HCT116 (cell line): Measurements from ENCODE around the gene NAA80.

ENCODE experiments used
- CEBPB ChIP-seq: IDR thresholded peaks from 2 replicates; pipeline ENCODE4 v1.6.1; 2012; ENCODE audit warnings: low read depth
- ELF1 ChIP-seq: IDR thresholded peaks from 2 replicates; pipeline ENCODE4 v1.6.1; 2012; ENCODE audit warnings: low read depth, borderline replicate concordance
- EZH2 ChIP-seq: fragments of 200-600 bp; sonication (generic); IDR thresholded peaks from 2 replicates; pipeline ENCODE4 v1.6.1; 2017; ENCODE audit warnings: antibody characterized with exemption, mixed run types
- MAX ChIP-seq: IDR thresholded peaks from 2 replicates; pipeline ENCODE4 v1.6.1; 2012
- POLR2A ChIP-seq: IDR thresholded peaks from 2 replicates; pipeline ENCODE4 v1.7.0; 2011; ENCODE audit warnings: borderline replicate concordance; ENCODE audit not compliant: insufficient read depth, insufficient read length; ENCODE audit errors: extremely low read depth
- POLR2AphosphoS5 ChIP-seq: IDR thresholded peaks from 2 replicates; pipeline ENCODE4 v1.6.1; 2011; ENCODE audit warnings: mild to moderate bottlenecking, low read depth, low read length, moderate library complexity
- RAD21 ChIP-seq: IDR thresholded peaks from 2 replicates; pipeline ENCODE4 v1.6.1; 2012; ENCODE audit warnings: low read depth, mild to moderate bottlenecking
- SIN3A ChIP-seq: IDR thresholded peaks from 2 replicates; pipeline ENCODE4 v1.6.1; 2012; ENCODE audit warnings: low read depth
- TCF7L2 ChIP-seq: IDR thresholded peaks from 2 replicates; pipeline ENCODE4 v1.7.0; 2011; ENCODE audit warnings: borderline replicate concordance, inconsistent platforms; ENCODE audit not compliant: insufficient read depth, insufficient read length; ENCODE audit errors: extremely low read depth
- YY1 ChIP-seq: IDR thresholded peaks from 2 replicates; pipeline ENCODE4 v1.6.1; 2011; ENCODE audit warnings: low read length, low read depth, moderate library complexity, mild to moderate bottlenecking; ENCODE audit not compliant: insufficient replicate concordance; ENCODE audit errors: extremely low read depth
- ZFX ChIP-seq: fragments of 450-650 bp; IDR thresholded peaks from 2 replicates; pipeline ENCODE4 v1.6.1; 2017
- ZNF274 ChIP-seq: fragments of 200-500 bp; sonication (Bioruptor generic); IDR thresholded peaks from 2 replicates; pipeline ENCODE4 v1.6.1; 2014; ENCODE audit warnings: mild to moderate bottlenecking, low read depth, low read length, inconsistent platforms
- TF ChIP-seq, protein P1 (sequence below), 3 experiments: fragments of 200-600 bp in 1 of 3; sonication (generic) in 1 of 3; IDR thresholded peaks in 2 of 3; conservative IDR thresholded peaks in 1 of 3; 2 replicates each; pipeline ENCODE4 v1.5.1; 2012 to 2017; ENCODE audit warnings: low read depth in 2 of 3, low read length in 2 of 3, antibody characterized with exemption in 1 of 3, borderline replicate concordance in 1 of 3, control low read depth in 1 of 3, mild to moderate bottlenecking in 1 of 3, mixed read lengths in 1 of 3, mixed run types in 1 of 3, moderate library complexity in 1 of 3; ENCODE audit not compliant: insufficient read depth in 1 of 3
- TF ChIP-seq, protein P2 (sequence below): IDR thresholded peaks from 2 replicates; pipeline ENCODE4 v1.6.1; 2012; ENCODE audit warnings: low read depth

GRCh38 chr3:50322115-50322385, 22.8 kb upstream of the NAA80 start:
- TF ChIP-seq POLR2A, result no peak
- TF ChIP-seq EZH2, result no peak
- no peak for TF ChIP-seq MAX
- TF ChIP-seq, protein P1, sequence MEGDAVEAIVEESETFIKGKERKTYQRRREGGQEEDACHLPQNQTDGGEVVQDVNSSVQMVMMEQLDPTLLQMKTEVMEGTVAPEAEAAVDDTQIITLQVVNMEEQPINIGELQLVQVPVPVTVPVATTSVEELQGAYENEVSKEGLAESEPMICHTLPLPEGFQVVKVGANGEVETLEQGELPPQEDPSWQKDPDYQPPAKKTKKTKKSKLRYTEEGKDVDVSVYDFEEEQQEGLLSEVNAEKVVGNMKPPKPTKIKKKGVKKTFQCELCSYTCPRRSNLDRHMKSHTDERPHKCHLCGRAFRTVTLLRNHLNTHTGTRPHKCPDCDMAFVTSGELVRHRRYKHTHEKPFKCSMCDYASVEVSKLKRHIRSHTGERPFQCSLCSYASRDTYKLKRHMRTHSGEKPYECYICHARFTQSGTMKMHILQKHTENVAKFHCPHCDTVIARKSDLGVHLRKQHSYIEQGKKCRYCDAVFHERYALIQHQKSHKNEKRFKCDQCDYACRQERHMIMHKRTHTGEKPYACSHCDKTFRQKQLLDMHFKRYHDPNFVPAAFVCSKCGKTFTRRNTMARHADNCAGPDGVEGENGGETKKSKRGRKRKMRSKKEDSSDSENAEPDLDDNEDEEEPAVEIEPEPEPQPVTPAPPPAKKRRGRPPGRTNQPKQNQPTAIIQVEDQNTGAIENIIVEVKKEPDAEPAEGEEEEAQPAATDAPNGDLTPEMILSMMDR (IDR thresholded peaks at IDR 0.05 in 2 of 3, conservative IDR thresholded peaks at IDR 0.05 in 1 of 3; ENCODE audit: borderline replicate concordance in 1 of 3, insufficient read depth in 1 of 3, low read depth in 2 of 3, low read length in 2 of 3), result no peak
- TF ChIP-seq POLR2AphosphoS5, result no peak
- TF ChIP-seq ZFX, result no peak
- no peak for TF ChIP-seq SIN3A
- TF ChIP-seq CEBPB, result no peak
- TF ChIP-seq RAD21, result no peak
- TF ChIP-seq, protein P2, sequence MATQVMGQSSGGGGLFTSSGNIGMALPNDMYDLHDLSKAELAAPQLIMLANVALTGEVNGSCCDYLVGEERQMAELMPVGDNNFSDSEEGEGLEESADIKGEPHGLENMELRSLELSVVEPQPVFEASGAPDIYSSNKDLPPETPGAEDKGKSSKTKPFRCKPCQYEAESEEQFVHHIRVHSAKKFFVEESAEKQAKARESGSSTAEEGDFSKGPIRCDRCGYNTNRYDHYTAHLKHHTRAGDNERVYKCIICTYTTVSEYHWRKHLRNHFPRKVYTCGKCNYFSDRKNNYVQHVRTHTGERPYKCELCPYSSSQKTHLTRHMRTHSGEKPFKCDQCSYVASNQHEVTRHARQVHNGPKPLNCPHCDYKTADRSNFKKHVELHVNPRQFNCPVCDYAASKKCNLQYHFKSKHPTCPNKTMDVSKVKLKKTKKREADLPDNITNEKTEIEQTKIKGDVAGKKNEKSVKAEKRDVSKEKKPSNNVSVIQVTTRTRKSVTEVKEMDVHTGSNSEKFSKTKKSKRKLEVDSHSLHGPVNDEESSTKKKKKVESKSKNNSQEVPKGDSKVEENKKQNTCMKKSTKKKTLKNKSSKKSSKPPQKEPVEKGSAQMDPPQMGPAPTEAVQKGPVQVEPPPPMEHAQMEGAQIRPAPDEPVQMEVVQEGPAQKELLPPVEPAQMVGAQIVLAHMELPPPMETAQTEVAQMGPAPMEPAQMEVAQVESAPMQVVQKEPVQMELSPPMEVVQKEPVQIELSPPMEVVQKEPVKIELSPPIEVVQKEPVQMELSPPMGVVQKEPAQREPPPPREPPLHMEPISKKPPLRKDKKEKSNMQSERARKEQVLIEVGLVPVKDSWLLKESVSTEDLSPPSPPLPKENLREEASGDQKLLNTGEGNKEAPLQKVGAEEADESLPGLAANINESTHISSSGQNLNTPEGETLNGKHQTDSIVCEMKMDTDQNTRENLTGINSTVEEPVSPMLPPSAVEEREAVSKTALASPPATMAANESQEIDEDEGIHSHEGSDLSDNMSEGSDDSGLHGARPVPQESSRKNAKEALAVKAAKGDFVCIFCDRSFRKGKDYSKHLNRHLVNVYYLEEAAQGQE, result no peak
- no peak for TF ChIP-seq YY1
- no peak for TF ChIP-seq ELF1
- no peak for TF ChIP-seq TCF7L2
- TF ChIP-seq ZNF274, result no peak
